ENCODE data around the gene SH3TC1.

SH3TC1 gene

DNA sequence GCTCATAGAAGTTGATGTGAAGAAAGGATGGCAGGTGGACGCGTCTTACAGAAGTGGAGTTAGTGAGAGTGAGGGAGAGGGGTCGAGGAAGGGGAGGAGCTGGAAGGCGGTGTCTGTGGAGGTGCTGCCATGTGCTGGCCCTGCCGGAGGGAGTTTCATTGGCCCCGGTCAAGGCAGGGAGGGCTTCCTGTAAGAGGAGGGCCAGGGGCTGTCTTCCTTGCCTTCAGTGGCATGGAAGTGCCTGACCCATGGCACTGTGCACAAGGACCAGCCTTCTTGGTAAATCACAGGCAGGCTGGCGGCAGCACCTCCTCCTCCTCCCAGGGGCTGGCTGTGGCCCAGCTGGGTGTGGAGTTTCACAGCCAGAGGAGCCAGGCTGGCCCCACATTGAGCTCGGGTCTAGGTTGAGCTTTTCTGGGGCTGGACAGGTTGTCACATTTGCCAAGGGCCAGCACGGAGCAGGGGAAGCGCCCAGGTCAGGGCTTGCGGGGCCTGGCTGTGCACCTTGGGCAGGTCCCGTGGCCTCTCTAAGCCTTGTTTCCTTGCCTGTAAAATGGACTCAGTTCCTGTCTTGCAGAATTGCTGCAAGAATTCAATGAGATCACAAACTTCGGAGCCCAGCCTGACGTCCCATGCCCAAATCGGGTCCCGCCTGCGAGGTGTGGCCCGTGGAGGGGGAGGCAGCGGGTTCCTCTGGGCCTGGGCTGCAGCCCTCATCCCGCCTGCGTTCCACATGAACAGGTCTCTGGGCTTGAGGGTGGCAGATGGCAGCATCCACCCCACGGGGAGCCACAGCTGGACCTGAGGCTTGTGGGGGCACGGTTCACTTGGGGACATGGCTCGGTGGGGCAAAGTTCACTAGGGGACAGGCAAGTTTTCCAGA, 77.5 kb downstream of the SH3TC1 start:
- no peak overlapping the region for H3K27ac ChIP-seq (ENCODE audit: low read length)
- H3K9me3 ChIP-seq (ENCODE audit: insufficient read depth, low read depth, low read length): no peaks in the 10 kb centered on the region
- H3K36me3 ChIP-seq (ENCODE audit: insufficient read depth, low read depth, low read length): no peaks in the 10 kb centered on the region
- no peaks in the 10 kb centered on the region for H3K4me1 ChIP-seq (ENCODE audit: insufficient read depth, low read length)
- H3K9ac ChIP-seq (ENCODE audit: low read depth, low read length): no peak overlapping the region
- H3K4me3 ChIP-seq (ENCODE audit: low read length): no peak overlapping the region
- peaks cover 7% of the 10 kb centered on the region for H3K27me3 ChIP-seq (ENCODE audit: insufficient read depth, low read length)

- Histone ChIP-seq H3K9ac (ENCODE audit: low read depth, low read length) (no peak overlapping the region), H3K4me3 (ENCODE audit: low read length) (no peak overlapping the region), H3K27me3 (ENCODE audit: insufficient read depth, low read length) (no peaks in the 10 kb centered on the region), H3K4me1 (ENCODE audit: insufficient read depth, low read length) (no peaks in the 10 kb centered on the region), H3K36me3 (ENCODE audit: insufficient read depth, low read depth, low read length) (no peaks in the 10 kb centered on the region), H3K9me3 (ENCODE audit: insufficient read depth, low read depth, low read length) (no peaks in the 10 kb centered on the region), H3K27ac (ENCODE audit: low read length) (no peak overlapping the region)
Measured at GRCh38 chr4:8277356-8278008, 78.4 kb downstream of the SH3TC1 start.

- Histone ChIP-seq H3K36me3 (ENCODE audit: insufficient read depth, low read depth, low read length) (no peaks in the 10 kb centered on the region), H3K4me1 (ENCODE audit: insufficient read depth, low read length) (no peaks in the 10 kb centered on the region), H3K4me3 (ENCODE audit: low read length) (no peak overlapping the region), H3K27ac (ENCODE audit: low read length) (no peak overlapping the region), H3K27me3 (ENCODE audit: insufficient read depth, low read length) (no peaks in the 10 kb centered on the region), H3K9me3 (ENCODE audit: insufficient read depth, low read depth, low read length) (no peaks in the 10 kb centered on the region), H3K9ac (ENCODE audit: low read depth, low read length) (no peak overlapping the region)
Measured at GRCh38 chr4:8278009-8278395, 78.9 kb downstream of the SH3TC1 start.

DNA sequence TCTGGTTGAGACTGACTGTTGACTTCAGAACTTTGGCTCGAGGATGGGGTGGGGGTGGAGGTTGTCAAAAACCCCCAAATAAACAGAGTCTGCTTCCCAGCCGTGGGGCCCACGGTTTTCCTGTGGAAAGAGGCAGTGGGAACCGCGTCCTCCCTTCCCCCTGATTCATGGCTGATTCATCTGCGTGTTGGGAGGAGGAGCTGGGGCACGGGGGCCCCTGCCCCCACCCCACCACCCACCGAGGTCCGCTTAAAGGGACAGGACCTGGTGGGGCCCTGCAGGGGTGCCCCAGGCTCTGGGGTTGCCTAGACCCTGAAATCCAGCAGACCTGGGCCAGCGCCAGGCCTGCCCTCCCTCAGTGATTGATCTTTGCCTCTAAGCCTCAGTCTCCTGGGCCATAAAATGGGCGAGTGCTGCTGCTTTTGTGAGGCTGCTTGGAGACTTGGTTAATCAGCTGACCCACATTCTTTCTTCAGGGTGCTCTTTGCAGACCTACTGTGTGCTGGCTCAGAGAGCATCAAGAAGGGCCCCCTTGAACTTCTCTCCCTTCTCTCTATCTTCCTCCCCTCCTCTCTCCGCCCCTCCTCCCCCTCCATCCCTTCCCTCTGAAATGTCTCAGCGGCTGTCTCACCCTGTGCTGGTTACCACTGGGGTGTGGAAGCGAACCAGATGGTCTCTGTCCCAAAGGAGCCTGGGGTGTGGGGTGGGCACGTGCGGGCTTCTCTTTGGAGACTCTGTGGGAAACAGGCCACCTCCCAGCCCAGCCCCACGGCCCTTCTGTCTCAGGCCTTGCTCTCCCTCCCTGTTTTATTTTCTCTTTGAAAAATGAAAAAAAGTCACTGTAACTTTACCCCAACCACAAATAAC, 79.6 kb downstream of the SH3TC1 start:
- Histone ChIP-seq H3K36me3 (ENCODE audit: insufficient read depth, low read depth, low read length) (no peaks in the 10 kb centered on the region), H3K9me3 (ENCODE audit: insufficient read depth, low read depth, low read length) (no peaks in the 10 kb centered on the region), H3K4me3 (ENCODE audit: low read length) (no peak overlapping the region), H3K4me1 (ENCODE audit: insufficient read depth, low read length) (no peaks in the 10 kb centered on the region), H3K9ac (ENCODE audit: low read depth, low read length) (no peak overlapping the region), H3K27me3 (ENCODE audit: insufficient read depth, low read length) (no peaks in the 10 kb centered on the region), H3K27ac (ENCODE audit: low read length) (no peak overlapping the region)

DNA sequence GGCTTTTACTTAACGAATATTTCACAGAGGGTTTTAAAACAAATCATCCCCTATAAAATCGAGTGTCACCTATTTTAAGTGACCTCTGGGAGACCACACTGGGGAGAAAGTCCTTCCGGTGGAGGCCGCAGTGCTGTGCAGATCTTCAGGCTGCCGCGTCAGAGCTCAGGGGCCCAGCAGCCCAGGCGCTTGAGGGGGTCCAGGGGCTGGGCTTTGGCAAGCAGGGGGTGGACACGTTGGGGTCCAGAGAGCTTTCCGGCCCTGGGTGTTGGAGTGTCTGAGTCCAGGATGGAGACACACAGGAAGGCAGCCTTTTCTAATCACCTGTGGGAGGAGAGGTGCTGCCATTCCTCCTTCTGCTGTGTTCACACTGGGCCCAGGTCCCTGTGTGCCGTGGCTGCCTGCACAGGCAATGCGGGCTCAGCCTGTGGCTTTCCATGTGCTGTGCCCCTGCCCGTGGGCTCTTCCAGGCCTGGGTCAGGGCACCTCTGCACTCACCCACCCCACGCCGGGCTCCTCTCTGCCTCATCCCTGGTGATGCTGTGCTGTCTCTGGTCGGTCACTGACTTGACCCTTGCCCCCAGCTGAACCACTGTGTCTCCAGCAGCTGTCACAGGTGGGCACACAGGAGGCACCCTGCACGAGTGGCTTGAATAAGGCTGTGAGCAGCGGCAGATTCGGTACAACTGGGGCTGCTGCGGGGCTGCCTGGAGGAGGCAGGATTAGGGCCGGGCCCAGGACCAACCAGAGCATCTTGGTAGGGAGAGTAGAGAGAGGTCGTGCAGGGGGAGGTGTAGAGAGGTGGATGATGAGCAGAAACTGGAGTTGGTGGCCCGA, 80.4 kb downstream of the SH3TC1 start:
- no peak overlapping the region for H3K4me3 ChIP-seq (ENCODE audit: low read length)
- no peaks in the 10 kb centered on the region for H3K36me3 ChIP-seq (ENCODE audit: insufficient read depth, low read depth, low read length)
- no peaks in the 10 kb centered on the region for H3K9me3 ChIP-seq (ENCODE audit: insufficient read depth, low read depth, low read length)
- H3K27ac ChIP-seq (ENCODE audit: low read length): no peak overlapping the region
- H3K4me1 ChIP-seq (ENCODE audit: insufficient read depth, low read length): no peaks in the 10 kb centered on the region
- no peak overlapping the region for H3K9ac ChIP-seq (ENCODE audit: low read depth, low read length)
- H3K27me3 ChIP-seq (ENCODE audit: insufficient read depth, low read length): no peaks in the 10 kb centered on the region

DNA sequence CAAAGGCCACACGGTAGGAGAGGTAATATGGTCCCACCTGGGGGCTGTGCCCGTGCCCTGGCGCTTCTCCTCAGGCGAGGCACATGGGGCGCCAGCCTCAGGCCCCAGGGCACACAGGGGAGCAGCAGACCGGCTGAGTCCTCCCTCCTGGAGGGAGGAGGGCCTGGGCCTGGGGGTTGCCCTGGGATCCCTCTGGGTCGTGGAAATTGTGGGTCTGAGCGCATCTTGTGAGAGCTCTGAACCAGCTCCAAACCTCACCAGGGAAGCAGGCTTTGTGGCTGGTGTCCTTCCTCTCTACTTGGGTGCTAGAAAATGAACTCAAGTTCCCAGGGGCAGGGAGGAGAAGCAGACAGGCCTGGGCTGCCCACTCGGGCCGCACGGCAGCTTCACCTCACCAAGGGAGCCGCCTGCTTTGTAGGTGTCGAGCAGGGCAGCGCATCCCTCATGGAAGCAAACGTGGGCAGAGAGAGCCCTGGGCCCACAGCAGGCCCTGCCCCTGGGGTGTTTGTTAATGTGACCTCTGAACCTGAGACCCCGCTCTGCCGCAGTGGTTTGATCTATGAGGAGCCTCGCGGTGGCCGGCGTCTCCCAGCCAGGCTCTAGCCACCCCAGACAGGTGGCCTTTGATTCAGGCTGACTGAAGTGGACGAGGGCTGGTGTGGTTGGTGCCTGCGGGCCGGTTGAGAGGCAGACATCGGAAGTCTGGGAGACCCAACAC, 81.2 kb downstream of the SH3TC1 start:
- no peak overlapping the region for H3K27ac ChIP-seq (ENCODE audit: low read length)
- H3K27me3 ChIP-seq (ENCODE audit: insufficient read depth, low read length): no peaks in the 10 kb centered on the region
- no peaks in the 10 kb centered on the region for H3K9me3 ChIP-seq (ENCODE audit: insufficient read depth, low read depth, low read length)

DNA sequence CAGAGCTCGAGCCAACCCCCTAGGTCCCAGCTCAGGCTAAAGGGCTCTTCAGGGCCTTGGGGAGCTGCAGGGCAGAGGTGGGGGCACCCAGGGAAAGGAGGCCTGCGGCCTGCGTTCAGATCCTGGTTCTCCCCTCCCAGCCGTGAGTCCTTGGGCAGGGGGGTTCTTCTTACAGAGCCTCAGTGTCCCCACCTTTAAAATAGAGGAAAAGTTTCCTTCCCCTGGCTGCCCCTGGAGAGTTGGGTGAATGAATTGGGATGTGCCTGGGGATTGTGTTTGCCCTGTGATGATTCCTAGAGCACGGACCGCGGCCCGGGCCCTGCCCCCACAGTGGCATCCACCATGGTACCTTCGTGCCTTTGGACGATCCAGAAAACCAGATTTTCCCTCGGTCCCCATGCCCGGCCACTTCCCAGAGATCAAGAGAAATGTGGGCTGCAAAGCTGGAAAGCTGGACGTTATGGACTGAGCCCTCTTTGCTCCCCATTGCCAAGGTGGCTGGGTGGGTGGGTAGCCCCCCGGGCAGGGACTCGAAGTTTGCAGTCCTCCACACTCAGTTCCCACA, 81.9 kb downstream of the SH3TC1 start:
- Histone ChIP-seq H3K27me3 (ENCODE audit: insufficient read depth, low read length) (no peaks in the 10 kb centered on the region), H3K4me1 (ENCODE audit: insufficient read depth, low read length) (no peaks in the 10 kb centered on the region), H3K27ac (ENCODE audit: low read length) (no peak overlapping the region), H3K4me3 (ENCODE audit: low read length) (no peak overlapping the region), H3K36me3 (ENCODE audit: insufficient read depth, low read depth, low read length) (no peaks in the 10 kb centered on the region), H3K9ac (ENCODE audit: low read depth, low read length) (no peak overlapping the region), H3K9me3 (ENCODE audit: insufficient read depth, low read depth, low read length) (no peaks in the 10 kb centered on the region)

More for the DNA sequence above, 81.2 kb downstream of the SH3TC1 start:
- Histone ChIP-seq H3K4me3 (ENCODE audit: low read length) (no peak overlapping the region), H3K4me1 (ENCODE audit: insufficient read depth, low read length) (no peaks in the 10 kb centered on the region), H3K36me3 (ENCODE audit: insufficient read depth, low read depth, low read length) (no peaks in the 10 kb centered on the region), H3K9ac (ENCODE audit: low read depth, low read length) (no peak overlapping the region)

- no peak overlapping the region for H3K27ac ChIP-seq (ENCODE audit: low read length)
- no peaks in the 10 kb centered on the region for H3K27me3 ChIP-seq (ENCODE audit: insufficient read depth, low read length)
- no peaks in the 10 kb centered on the region for H3K4me1 ChIP-seq (ENCODE audit: insufficient read depth, low read length)
- H3K4me3 ChIP-seq (ENCODE audit: low read length): no peak overlapping the region
- no peak overlapping the region for H3K9ac ChIP-seq (ENCODE audit: low read depth, low read length)
- H3K36me3 ChIP-seq (ENCODE audit: insufficient read depth, low read depth, low read length): no peaks in the 10 kb centered on the region
- H3K9me3 ChIP-seq (ENCODE audit: insufficient read depth, low read depth, low read length): no peaks in the 10 kb centered on the region
Measured at GRCh38 chr4:8281519-8282133, 82.5 kb downstream of the SH3TC1 start.

DNA sequence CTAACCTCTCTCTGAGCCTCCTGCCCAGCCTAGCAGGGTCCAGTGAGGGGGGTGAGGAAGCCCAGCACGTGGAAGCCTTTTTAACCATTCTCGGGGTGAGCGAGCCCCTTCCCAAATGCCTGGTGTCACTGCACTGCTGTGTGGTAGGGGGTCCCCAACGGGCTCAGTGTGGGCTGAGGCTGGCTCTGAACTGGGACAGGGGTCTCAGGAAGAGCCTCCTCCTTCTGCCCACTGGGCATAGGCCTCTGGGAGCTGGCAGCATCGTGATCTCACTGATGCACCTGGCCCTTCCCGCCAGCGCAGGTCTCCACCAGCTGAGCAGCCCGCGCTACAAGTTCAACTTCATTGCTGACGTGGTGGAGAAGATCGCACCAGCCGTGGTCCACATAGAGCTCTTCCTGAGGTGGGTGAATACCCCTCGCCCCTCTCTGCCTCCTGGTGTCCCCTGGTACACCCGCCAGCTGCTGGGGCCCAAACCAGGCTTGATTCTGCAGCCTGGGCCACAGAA, 83.1 kb downstream of the SH3TC1 start:
- H3K9me3 ChIP-seq (ENCODE audit: insufficient read depth, low read depth, low read length): no peaks in the 10 kb centered on the region
- no peak overlapping the region for H3K9ac ChIP-seq (ENCODE audit: low read depth, low read length)
- no peaks in the 10 kb centered on the region for H3K4me1 ChIP-seq (ENCODE audit: insufficient read depth, low read length)
- no peaks in the 10 kb centered on the region for H3K36me3 ChIP-seq (ENCODE audit: insufficient read depth, low read depth, low read length)
- H3K27me3 ChIP-seq (ENCODE audit: insufficient read depth, low read length): no peaks in the 10 kb centered on the region
- no peak overlapping the region for H3K27ac ChIP-seq (ENCODE audit: low read length)
- no peak overlapping the region for H3K4me3 ChIP-seq (ENCODE audit: low read length)

- H3K27ac ChIP-seq (ENCODE audit: low read length): no peak overlapping the region
- H3K36me3 ChIP-seq (ENCODE audit: insufficient read depth, low read depth, low read length): no peaks in the 10 kb centered on the region
- H3K9me3 ChIP-seq (ENCODE audit: insufficient read depth, low read depth, low read length): no peaks in the 10 kb centered on the region
- H3K4me3 ChIP-seq (ENCODE audit: low read length): no peak overlapping the region
- no peaks in the 10 kb centered on the region for H3K4me1 ChIP-seq (ENCODE audit: insufficient read depth, low read length)
- no peak overlapping the region for H3K9ac ChIP-seq (ENCODE audit: low read depth, low read length)
- H3K27me3 ChIP-seq (ENCODE audit: insufficient read depth, low read length): no peaks in the 10 kb centered on the region
Measured at GRCh38 chr4:8282742-8283141, 83.7 kb downstream of the SH3TC1 start.

All from iPS-20b (cell line).